Midbrain (tissue), 1 donor: Measurements from ENCODE around the gene CDY2A.
"Not testable (repeated sequence)": the region's sequence is repeated elsewhere in the genome, so short reads cannot be mapped to it uniquely, and the experiment has no call there.

Experiments
- DNase-seq: peaks from one replicate; lab custom pipeline; 2025; lab: John Stamatoyannopoulos, UW

CDY2A gene

GRCh38 chrY:18025487-18025886, at the start of gene CDY2A:
CDY2A (plus strand) TSS chrY:18025787; CDS start chrY:18026115, 328 bp downstream.
- not testable (repeated sequence) for DNase-seq

GRCh38 chrY:17997586-17997985, 28.0 kb upstream of the CDY2A start:
- DNase-seq = not testable (repeated sequence)

- not testable (repeated sequence) for DNase-seq
Measured at GRCh38 chrY:17998266-17998665, 27.3 kb upstream of the CDY2A start.

GRCh38 chrY:18023897-18024296, 1.7 kb upstream of the CDY2A start:
- not testable (repeated sequence) for DNase-seq

GRCh38 chrY:18028845-18029244, 3.3 kb downstream of the CDY2A start:
- DNase-seq = not testable (repeated sequence)

GRCh38 chrY:18030178-18030577, 4.6 kb downstream of the CDY2A start:
- DNase-seq = not testable (repeated sequence)

- not testable (repeated sequence) for DNase-seq
Measured at GRCh38 chrY:18034100-18034814, 8.7 kb downstream of the CDY2A start.

- not testable (repeated sequence) for DNase-seq
Measured at GRCh38 chrY:18034864-18035263, 9.3 kb downstream of the CDY2A start.

- DNase-seq = not testable (repeated sequence)
Measured at GRCh38 chrY:18044990-18045389, 19.4 kb downstream of the CDY2A start.

- DNase-seq = not testable (repeated sequence)
Measured at GRCh38 chrY:18048149-18049040, 22.8 kb downstream of the CDY2A start.

GRCh38 chrY:18049061-18049460, 23.5 kb downstream of the CDY2A start:
- not testable (repeated sequence) for DNase-seq

- not testable (repeated sequence) for DNase-seq
Measured at GRCh38 chrY:18056473-18056872, 30.9 kb downstream of the CDY2A start.

GRCh38 chrY:18073464-18073863, 47.9 kb downstream of the CDY2A start:
- DNase-seq = not testable (repeated sequence)
